OCI-LY7 (cell line): ENCODE results near the gene SLC5A10. TPM values are rescaled to one million over a fixed set of nuclear protein-coding genes. Genes with fewer than 3 reads are reported as not detected.

Source experiments
- BruUV-seq: library from RNA; stranded (reverse); fragments of 400-500 nt; replicated peaks from 2 replicates; lab custom pipeline; 2021; lab: Mats Ljungman, UMichigan
- CTCF ChIA-PET: fragments of 300-600 bp; sonication (Branson Sonifier 250); formaldehyde crosslinking; loops from one replicate; lab custom pipeline; 2022; ENCODE audit warnings: antibody characterized with exemption; ENCODE audit not compliant: unreplicated experiment; lab: Charles Lee
- POLR2A ChIA-PET: fragments of 300-600 bp; sonication (Branson Sonifier 250); formaldehyde crosslinking; loops from one replicate; lab custom pipeline; 2022; ENCODE audit warnings: antibody characterized with exemption; lab: Charles Lee
- DNase-seq: peaks from one replicate; pipeline ENCODE4 v3.0.0-alpha.2; 2015; ENCODE audit warnings: low spot score
- H2AFZ ChIP-seq: fragments of 200-600 bp; sonication (generic), shearing (Covaris generic); 2 replicates; pipeline ENCODE4 v1.6.1; 2014; ENCODE audit warnings: mild to moderate bottlenecking, antibody characterized with exemption, low read length, moderate library complexity
- H3K27ac ChIP-seq: fragments of 200-600 bp; sonication (generic); 2 replicates; pipeline ENCODE4 v1.5.1; 2014; ENCODE audit warnings: mixed run types, low read depth, mild to moderate bottlenecking, moderate library complexity, low read length, inconsistent platforms; ENCODE audit not compliant: poor library complexity, severe bottlenecking
- H3K36me3 ChIP-seq: fragments of 200-600 bp; sonication (generic); 2 replicates; pipeline ENCODE4 v1.6.1; 2014; ENCODE audit warnings: mild to moderate bottlenecking, antibody characterized with exemption, low read length, moderate library complexity, mixed read lengths; ENCODE audit not compliant: insufficient read depth
- H3K4me1 ChIP-seq: fragments of 200-600 bp; sonication (generic); 2 replicates; pipeline ENCODE4 v1.5.1; 2014; ENCODE audit warnings: mild to moderate bottlenecking, low read length; ENCODE audit not compliant: insufficient read depth, poor library complexity, severe bottlenecking
- H3K4me2 ChIP-seq: fragments of 200-600 bp; sonication (generic); 2 replicates; pipeline ENCODE4 v1.6.1; 2014; ENCODE audit warnings: mild to moderate bottlenecking, low read length
- H3K4me3 ChIP-seq: fragments of 200-600 bp; sonication (generic); 2 replicates; pipeline ENCODE4 v1.5.1; 2014; ENCODE audit warnings: mild to moderate bottlenecking, low read depth, low read length; ENCODE audit not compliant: poor library complexity, severe bottlenecking
- H3K79me2 ChIP-seq: fragments of 200-600 bp; sonication (generic); 2 replicates; pipeline ENCODE4 v1.6.1; 2016; ENCODE audit warnings: low read depth, mild to moderate bottlenecking, low read length, moderate library complexity, mixed read lengths; ENCODE audit not compliant: insufficient read depth
- H3K9me2 ChIP-seq: fragments of 200-600 bp; sonication (generic); 2 replicates; pipeline ENCODE4 v1.6.1; 2016; ENCODE audit warnings: mild to moderate bottlenecking, low read length, mixed read lengths; ENCODE audit not compliant: insufficient read depth
- H3K9me3 ChIP-seq: fragments of 200-600 bp; sonication (generic); 2 replicates; pipeline ENCODE4 v1.6.1; 2014; ENCODE audit warnings: mild to moderate bottlenecking, mixed run types, low read length, mixed read lengths
- H4K20me1 ChIP-seq: fragments of 200-600 bp; sonication (generic); 2 replicates; pipeline ENCODE4 v1.6.1; 2014; ENCODE audit warnings: mild to moderate bottlenecking, antibody characterized with exemption, low read length, moderate library complexity, mixed read lengths; ENCODE audit not compliant: insufficient read depth
- EZH2phosphoT487 ChIP-seq: fragments of 200-600 bp; sonication (generic); IDR thresholded peaks from 2 replicates; pipeline ENCODE4 v1.6.1; 2018; ENCODE audit warnings: low read depth, borderline replicate concordance, mild to moderate bottlenecking, mixed run types, antibody characterized with exemption, low read length, moderate library complexity, mixed read lengths
- intact Hi-C: fragments of 100-400 bp; cut with micrococcal nuclease; formaldehyde crosslinking; loops from one replicate; pipeline ENCODE4 v1.10.0; 2022; ENCODE audit not compliant: unreplicated experiment
- total RNA-seq, 2 experiments: library from RNA; depleted of rRNA in 1 of 2; stranded (reverse); fragments of >200 nt in 1 of 2; shearing (Covaris generic) in 1 of 2; gene quantifications; 2 replicates each; pipeline ENCODE4 v1.2.3, GENCODE V29; 2014 to 2022
- TF ChIP-seq, protein P1 (sequence below): fragments of 200-600 bp; sonication (generic); conservative IDR thresholded peaks from 2 replicates; pipeline ENCODE4 v1.5.1; 2014; ENCODE audit warnings: mild to moderate bottlenecking, antibody characterized with exemption, low read length, moderate library complexity, mixed read lengths

The SLC5A10 gene
- total RNA-seq, 2 experiments from 2014 or later = not detected

DNA sequence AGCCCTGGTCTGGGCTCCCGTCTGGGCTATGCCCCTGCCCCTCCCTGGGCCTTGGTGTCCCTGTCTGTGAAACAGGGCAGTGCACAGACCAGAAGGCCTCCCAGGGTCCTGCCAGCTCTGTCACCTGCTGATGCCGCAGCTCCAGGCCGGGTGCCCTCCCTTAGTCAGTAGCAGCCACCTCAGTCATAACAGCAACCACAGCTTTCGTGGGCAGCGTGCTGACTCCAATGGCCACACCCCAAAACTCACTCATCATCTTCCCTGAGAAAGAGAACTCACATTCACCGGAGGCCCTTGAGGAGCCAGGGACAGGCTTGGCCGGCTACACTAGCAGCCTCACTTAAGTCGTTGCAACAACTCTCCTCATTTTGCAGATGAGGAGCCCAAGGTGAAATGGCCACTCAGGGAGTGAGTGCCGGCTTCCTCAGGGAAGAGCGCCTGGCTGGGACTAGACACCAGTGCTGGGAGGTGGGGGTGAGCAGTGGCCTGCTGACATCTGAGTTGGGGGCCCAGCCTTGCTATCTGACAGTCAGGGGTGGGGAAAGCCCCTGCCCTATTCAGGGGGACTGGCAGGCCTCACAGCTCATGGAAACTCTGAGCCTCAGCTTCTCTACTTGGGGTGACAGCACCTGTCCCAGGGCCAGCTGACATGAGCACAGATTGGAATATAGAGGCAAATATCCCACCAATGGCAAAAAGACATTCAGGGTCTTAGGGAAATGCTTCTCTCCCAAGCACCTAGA lies 22.6 kb downstream of the SLC5A10 start:
- Histone ChIP-seq H3K79me2 (no peaks in the 10 kb centered on the region), H3K4me3 (no peak overlapping the region), H3K4me2 (no peak overlapping the region), H3K9me2 (no peaks in the 10 kb centered on the region), H2AFZ (no peak overlapping the region), H3K36me3 (no peaks in the 10 kb centered on the region), H3K4me1 (no peaks in the 10 kb centered on the region), H4K20me1 (no peaks in the 10 kb centered on the region), H3K9me3 (no peaks in the 10 kb centered on the region), H3K27ac (no peak overlapping the region)
- intact Hi-C loops = no loop called here
- BruUV-seq = no TSS peak
- TF ChIP-seq, protein P1, sequence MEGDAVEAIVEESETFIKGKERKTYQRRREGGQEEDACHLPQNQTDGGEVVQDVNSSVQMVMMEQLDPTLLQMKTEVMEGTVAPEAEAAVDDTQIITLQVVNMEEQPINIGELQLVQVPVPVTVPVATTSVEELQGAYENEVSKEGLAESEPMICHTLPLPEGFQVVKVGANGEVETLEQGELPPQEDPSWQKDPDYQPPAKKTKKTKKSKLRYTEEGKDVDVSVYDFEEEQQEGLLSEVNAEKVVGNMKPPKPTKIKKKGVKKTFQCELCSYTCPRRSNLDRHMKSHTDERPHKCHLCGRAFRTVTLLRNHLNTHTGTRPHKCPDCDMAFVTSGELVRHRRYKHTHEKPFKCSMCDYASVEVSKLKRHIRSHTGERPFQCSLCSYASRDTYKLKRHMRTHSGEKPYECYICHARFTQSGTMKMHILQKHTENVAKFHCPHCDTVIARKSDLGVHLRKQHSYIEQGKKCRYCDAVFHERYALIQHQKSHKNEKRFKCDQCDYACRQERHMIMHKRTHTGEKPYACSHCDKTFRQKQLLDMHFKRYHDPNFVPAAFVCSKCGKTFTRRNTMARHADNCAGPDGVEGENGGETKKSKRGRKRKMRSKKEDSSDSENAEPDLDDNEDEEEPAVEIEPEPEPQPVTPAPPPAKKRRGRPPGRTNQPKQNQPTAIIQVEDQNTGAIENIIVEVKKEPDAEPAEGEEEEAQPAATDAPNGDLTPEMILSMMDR = no peak
- no peak for TF ChIP-seq EZH2phosphoT487
- ChIA-PET POLR2A (no interaction called here), CTCF (no interaction called here)
- DNase-seq = no peak

DNA sequence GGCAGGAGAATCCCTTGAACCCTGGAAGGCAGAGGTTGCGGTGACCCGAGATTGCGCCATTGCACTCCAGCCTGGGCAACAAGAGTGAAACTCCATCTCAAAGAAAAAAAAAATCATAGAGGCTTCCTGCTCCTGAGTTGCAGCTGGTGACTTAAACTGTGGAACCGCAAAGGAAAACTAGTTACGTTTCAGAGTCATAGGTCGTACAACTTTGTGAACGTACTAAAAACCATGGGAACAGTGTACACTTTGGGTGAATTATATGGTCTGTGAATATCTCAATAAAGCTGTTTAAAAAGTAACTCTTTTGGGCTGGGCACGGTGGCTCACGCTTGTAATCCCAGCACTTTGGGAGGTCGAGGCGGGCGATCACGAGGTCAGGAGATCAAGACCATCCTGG lies 23.6 kb downstream of the SLC5A10 start:
- Histone ChIP-seq H3K36me3 (no peaks in the 10 kb centered on the region), H3K4me3 (no peak overlapping the region), H2AFZ (no peak overlapping the region), H3K4me1 (no peaks in the 10 kb centered on the region), H3K27ac (no peak overlapping the region), H3K9me2 (no peaks in the 10 kb centered on the region), H3K79me2 (no peaks in the 10 kb centered on the region), H3K4me2 (no peak overlapping the region), H4K20me1 (no peaks in the 10 kb centered on the region), H3K9me3 (no peaks in the 10 kb centered on the region)
- intact Hi-C loops = no loop called here
- no peak for TF ChIP-seq EZH2phosphoT487
- TF ChIP-seq, protein P1 = no peak
- CTCF ChIA-PET = no interaction called here
- no TSS peak for BruUV-seq
- DNase-seq = no peak
- POLR2A ChIA-PET = no interaction called here

DNA sequence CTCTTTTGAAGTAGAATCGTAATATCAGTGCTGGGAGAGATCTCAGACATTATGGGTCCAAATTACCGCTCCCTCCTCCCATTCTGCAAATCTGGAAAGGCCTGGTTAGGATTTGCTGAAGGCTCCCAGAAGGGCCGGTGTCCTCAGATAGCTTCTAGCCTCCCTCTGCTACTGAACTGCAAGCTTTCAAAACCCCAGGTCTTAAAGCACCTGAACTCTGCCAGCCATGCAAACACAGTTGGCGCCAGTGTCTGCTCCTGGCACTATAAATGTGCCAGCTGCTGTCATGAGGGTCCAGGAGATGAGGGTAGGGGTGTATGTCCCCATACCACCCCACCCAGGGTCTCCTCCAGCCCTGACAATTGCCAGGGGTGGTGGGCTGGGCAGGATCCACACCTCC lies 24.2 kb downstream of the SLC5A10 start:
- Histone ChIP-seq H3K36me3 (no peaks in the 10 kb centered on the region), H2AFZ (no peak overlapping the region), H3K9me2 (no peaks in the 10 kb centered on the region), H3K27ac (no peak overlapping the region), H3K4me2 (no peak overlapping the region), H4K20me1 (no peaks in the 10 kb centered on the region), H3K4me1 (no peaks in the 10 kb centered on the region), H3K4me3 (no peak overlapping the region), H3K9me3 (no peaks in the 10 kb centered on the region), H3K79me2 (no peaks in the 10 kb centered on the region)
- CTCF ChIA-PET = no interaction called here
- BruUV-seq = no TSS peak
- no peak for DNase-seq
- POLR2A ChIA-PET = no interaction called here
- no peak for TF ChIP-seq EZH2phosphoT487
- TF ChIP-seq, protein P1 = no peak
- intact Hi-C loops = no loop called here
